ENCODE measurements around the gene NBEA.

Gene NBEA

GRCh38 chr13:35527451-35527850 is 585.4 kb downstream of the NBEA start:
- no peak overlapping the region for H3K27ac ChIP-seq
- TF ChIP-seq CTCF (conservative IDR thresholded peaks at IDR 0.05): no peak

- no peak for TF ChIP-seq CTCF (conservative IDR thresholded peaks at IDR 0.05)
- peak overlapping the region; percentile 5; the same call in 1 of the 2 replicates for H3K27ac ChIP-seq
Observed at GRCh38 chr13:35530147-35530546, 588.1 kb downstream of the NBEA start.

GRCh38 chr13:35530581-35530980 is 588.5 kb downstream of the NBEA start:
- H3K27ac ChIP-seq: no peak overlapping the region; the same call in 1 of the 2 replicates
- TF ChIP-seq CTCF (conservative IDR thresholded peaks at IDR 0.05): no peak

GRCh38 chr13:35531526-35531925 is 589.5 kb downstream of the NBEA start:
- no peak for TF ChIP-seq CTCF (conservative IDR thresholded peaks at IDR 0.05)

GRCh38 chr13:35534343-35534742 is 592.3 kb downstream of the NBEA start:
- H3K27ac ChIP-seq: no peak overlapping the region
- TF ChIP-seq CTCF (conservative IDR thresholded peaks at IDR 0.05): no peak

More at GRCh38 chr13:35531526-35531925, 589.5 kb downstream of the NBEA start:
- H3K27ac ChIP-seq: no peak overlapping the region

GRCh38 chr13:35548790-35549189 is 606.7 kb downstream of the NBEA start:
- no peak for TF ChIP-seq CTCF (conservative IDR thresholded peaks at IDR 0.05)
- H3K27ac ChIP-seq: no peak overlapping the region

GRCh38 chr13:35549481-35549880 is 607.4 kb downstream of the NBEA start:
- TF ChIP-seq CTCF (conservative IDR thresholded peaks at IDR 0.05): no peak
- H3K27ac ChIP-seq: no peak overlapping the region
